ENCODE results near the gene TDRD3.

Gene TDRD3

GRCh38 chr13:60463787-60464186, 66.8 kb downstream of the TDRD3 start:
- DNase-seq = peak; percentile 18

GRCh38 chr13:60467098-60467497, 70.1 kb downstream of the TDRD3 start:
- no peak for DNase-seq

- no peak for DNase-seq
These were observed 82.3 kb downstream of the TDRD3 start for GRCh38 chr13:60479273-60479672.

- DNase-seq = no peak
These were observed 85.0 kb downstream of the TDRD3 start for GRCh38 chr13:60482012-60482411.

GRCh38 chr13:60484865-60485264, 87.8 kb downstream of the TDRD3 start:
- no peak for DNase-seq

- DNase-seq = peak; percentile 70
These were observed 94.5 kb downstream of the TDRD3 start for GRCh38 chr13:60491531-60491930.

GRCh38 chr13:60492187-60492586, 95.2 kb downstream of the TDRD3 start:
- DNase-seq = no peak

GRCh38 chr13:60494296-60494695, 97.3 kb downstream of the TDRD3 start:
- no peak for DNase-seq

- no peak for DNase-seq
These were observed 104.2 kb downstream of the TDRD3 start for GRCh38 chr13:60501236-60501635.

- DNase-seq = no peak
These were observed 112.8 kb downstream of the TDRD3 start for GRCh38 chr13:60509601-60510386.

GRCh38 chr13:60511637-60512036, 114.6 kb downstream of the TDRD3 start:
- DNase-seq = peak; percentile 3

GRCh38 chr13:60514891-60515290, 117.9 kb downstream of the TDRD3 start:
- DNase-seq = no peak

GRCh38 chr13:60519496-60519895, 122.5 kb downstream of the TDRD3 start:
- DNase-seq = no peak

GRCh38 chr13:60520902-60521569, 124.0 kb downstream of the TDRD3 start:
- no peak for DNase-seq

GRCh38 chr13:60538566-60538965, 141.5 kb downstream of the TDRD3 start:
- DNase-seq = no peak

GRCh38 chr13:60540276-60540675, 143.3 kb downstream of the TDRD3 start:
- DNase-seq = no peak

GRCh38 chr13:60562096-60562780, 165.2 kb downstream of the TDRD3 start:
- DNase-seq = no peak

- peak; percentile 32 for DNase-seq
These were observed 174.6 kb downstream of the TDRD3 start for GRCh38 chr13:60571571-60571970.

GRCh38 chr13:60572003-60572798, 175.2 kb downstream of the TDRD3 start:
- peak; percentile 7 for DNase-seq

- DNase-seq = no peak
These were observed 175.8 kb downstream of the TDRD3 start for GRCh38 chr13:60572855-60573254.

- no peak for DNase-seq
These were observed 177.7 kb downstream of the TDRD3 start for GRCh38 chr13:60574735-60575134.

- DNase-seq = no peak
These were observed 178.1 kb downstream of the TDRD3 start for GRCh38 chr13:60575142-60575541.

GRCh38 chr13:60577761-60578160, 180.7 kb downstream of the TDRD3 start:
- DNase-seq = no peak

All from hematopoietic multipotent progenitor cell treated with erythropoietin and hydrocortisone succinate and interleukin-3 and kit ligand, for 4 days (in vitro differentiated cells).